ENCODE data around the gene PFKFB4.
"Not testable (repeated sequence)": the region's sequence is repeated elsewhere in the genome, so short reads cannot be mapped to it uniquely, and the experiment has no call there.

The PFKFB4 gene

DNA sequence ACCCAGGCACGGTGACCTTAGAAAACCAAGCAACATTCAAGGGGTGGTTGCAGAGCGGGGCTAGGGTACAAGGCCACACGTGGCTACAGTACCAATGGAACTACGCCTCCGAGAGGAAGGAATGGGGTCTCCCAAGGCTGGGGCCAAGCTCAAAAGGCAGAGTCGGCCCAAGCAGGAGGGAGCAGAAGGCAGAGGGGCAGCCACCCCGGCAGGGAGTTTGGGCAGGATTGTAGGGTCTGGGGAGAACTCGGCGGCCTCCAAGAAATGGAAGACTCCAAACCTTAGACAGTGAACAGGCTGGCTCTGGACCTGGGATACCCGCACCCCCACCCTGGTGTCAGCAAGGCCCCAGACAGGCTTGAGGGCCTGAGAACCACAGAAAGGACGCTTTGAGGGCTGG is 81.4 kb downstream of the PFKFB4 start:
- Histone ChIP-seq H3K4me1 (ENCODE audit: control insufficient read depth in 1 of 2, insufficient read depth in 1 of 2, low read depth in 1 of 2, low read length in 1 of 2) (peaks cover 30 to 44% of the 10 kb centered on the region in 2 experiments), H3K27ac (no peak overlapping the region)
- TF ChIP-seq, protein P1, sequence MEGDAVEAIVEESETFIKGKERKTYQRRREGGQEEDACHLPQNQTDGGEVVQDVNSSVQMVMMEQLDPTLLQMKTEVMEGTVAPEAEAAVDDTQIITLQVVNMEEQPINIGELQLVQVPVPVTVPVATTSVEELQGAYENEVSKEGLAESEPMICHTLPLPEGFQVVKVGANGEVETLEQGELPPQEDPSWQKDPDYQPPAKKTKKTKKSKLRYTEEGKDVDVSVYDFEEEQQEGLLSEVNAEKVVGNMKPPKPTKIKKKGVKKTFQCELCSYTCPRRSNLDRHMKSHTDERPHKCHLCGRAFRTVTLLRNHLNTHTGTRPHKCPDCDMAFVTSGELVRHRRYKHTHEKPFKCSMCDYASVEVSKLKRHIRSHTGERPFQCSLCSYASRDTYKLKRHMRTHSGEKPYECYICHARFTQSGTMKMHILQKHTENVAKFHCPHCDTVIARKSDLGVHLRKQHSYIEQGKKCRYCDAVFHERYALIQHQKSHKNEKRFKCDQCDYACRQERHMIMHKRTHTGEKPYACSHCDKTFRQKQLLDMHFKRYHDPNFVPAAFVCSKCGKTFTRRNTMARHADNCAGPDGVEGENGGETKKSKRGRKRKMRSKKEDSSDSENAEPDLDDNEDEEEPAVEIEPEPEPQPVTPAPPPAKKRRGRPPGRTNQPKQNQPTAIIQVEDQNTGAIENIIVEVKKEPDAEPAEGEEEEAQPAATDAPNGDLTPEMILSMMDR (IDR thresholded peaks at IDR 0.05): no peak

DNA sequence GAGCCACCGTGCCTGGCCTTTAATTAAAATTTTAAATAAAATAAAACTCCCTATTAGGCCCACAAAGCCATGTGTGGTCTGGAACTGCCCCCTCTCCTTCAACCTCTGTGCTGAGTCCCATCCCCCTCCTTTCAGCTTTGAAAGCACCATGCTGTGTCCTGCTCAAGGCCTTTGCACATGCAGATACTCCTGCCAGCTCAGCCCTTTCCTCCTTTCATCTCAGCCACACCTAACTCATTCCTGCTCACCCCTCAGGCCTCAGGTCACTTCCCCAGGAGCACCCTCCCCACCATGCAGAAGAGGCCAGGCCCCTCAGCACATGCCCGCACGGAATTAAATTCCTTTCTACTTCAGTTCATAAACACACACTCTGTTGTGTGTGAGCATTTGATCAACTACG is 82.0 kb downstream of the PFKFB4 start:
- TF ChIP-seq, protein P1 (IDR thresholded peaks at IDR 0.05): no peak
- Histone ChIP-seq H3K27me3 (no peaks in the 10 kb centered on the region), H3K36me3 (peaks cover 17% of the 10 kb centered on the region), H3K4me3 (ENCODE audit: low read depth in 1 of 2, low read length in 1 of 2) (no peak overlapping the region), H3K4me1 (ENCODE audit: control insufficient read depth in 1 of 2, insufficient read depth in 1 of 2, low read depth in 1 of 2, low read length in 1 of 2) (peaks cover 36 to 50% of the 10 kb centered on the region in 2 experiments), H3K27ac (no peak overlapping the region), H3K9me3 (no peaks in the 10 kb centered on the region)

More for the DNA sequence above, 81.4 kb downstream of the PFKFB4 start:
- Histone ChIP-seq H3K36me3 (peaks cover 11% of the 10 kb centered on the region), H3K4me3 (ENCODE audit: low read depth in 1 of 2, low read length in 1 of 2) (no peak overlapping the region), H3K27me3 (no peaks in the 10 kb centered on the region), H3K9me3 (no peaks in the 10 kb centered on the region)

DNA sequence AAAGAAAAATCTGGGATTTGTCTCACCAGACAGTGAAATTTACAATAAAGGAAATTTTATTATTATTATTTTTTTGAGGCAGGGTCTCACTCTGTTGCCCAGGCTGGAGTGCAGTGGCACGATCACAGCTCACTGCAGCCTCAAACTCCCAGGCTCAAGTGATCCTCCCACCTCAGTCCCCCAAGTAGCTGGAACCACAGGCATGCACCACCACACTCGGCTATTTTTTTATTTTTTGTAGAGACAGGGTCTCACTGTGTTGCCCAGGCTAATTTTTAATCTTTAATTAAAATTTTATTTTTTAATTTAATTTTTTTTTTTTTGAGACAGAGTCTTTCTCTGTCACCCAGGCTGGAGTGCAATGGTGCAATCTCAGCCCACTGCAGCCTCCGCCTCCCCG is 82.6 kb downstream of the PFKFB4 start:
- H3K4me3 ChIP-seq (ENCODE audit: low read depth in 1 of 2, low read length in 1 of 2); H3K9me3 ChIP-seq; H3K27me3 ChIP-seq: not testable (repeated sequence)
- Histone ChIP-seq H3K36me3 (peaks cover 22% of the 10 kb centered on the region), H3K27ac (peak overlapping the region; percentile 95), H3K4me1 (ENCODE audit: control insufficient read depth in 1 of 2, insufficient read depth in 1 of 2, low read depth in 1 of 2, low read length in 1 of 2) (peaks cover 34 to 46% of the 10 kb centered on the region in 2 experiments)

DNA sequence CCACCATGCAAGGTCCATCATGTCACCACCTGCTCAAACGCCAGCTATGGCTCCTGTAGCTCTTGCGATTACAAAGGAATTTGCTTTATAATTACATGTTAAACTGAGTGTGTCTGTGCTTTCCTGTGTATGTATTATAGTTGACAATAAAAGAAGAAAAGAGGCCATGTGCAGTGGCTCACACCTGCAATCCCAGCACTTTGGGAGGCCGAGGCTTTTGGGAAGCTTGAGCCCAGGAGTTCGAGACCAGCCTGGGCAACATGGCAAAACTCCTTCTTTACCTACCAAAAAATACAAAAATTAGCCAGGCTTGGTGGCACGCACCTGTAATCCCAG is 83.0 kb downstream of the PFKFB4 start:
- Histone ChIP-seq H3K4me3 (ENCODE audit: low read depth in 1 of 2, low read length in 1 of 2) (peak overlapping the region; percentile 69 to 73), H3K36me3 (peaks cover 22% of the 10 kb centered on the region), H3K9me3 (no peaks in the 10 kb centered on the region), H3K27ac (peak overlapping the region; percentile 95), H3K27me3 (no peaks in the 10 kb centered on the region), H3K4me1 (ENCODE audit: control insufficient read depth in 1 of 2, insufficient read depth in 1 of 2, low read depth in 1 of 2, low read length in 1 of 2) (peaks cover 30 to 41% of the 10 kb centered on the region in 2 experiments)
- TF ChIP-seq, protein P1 (IDR thresholded peaks at IDR 0.05): no peak

DNA sequence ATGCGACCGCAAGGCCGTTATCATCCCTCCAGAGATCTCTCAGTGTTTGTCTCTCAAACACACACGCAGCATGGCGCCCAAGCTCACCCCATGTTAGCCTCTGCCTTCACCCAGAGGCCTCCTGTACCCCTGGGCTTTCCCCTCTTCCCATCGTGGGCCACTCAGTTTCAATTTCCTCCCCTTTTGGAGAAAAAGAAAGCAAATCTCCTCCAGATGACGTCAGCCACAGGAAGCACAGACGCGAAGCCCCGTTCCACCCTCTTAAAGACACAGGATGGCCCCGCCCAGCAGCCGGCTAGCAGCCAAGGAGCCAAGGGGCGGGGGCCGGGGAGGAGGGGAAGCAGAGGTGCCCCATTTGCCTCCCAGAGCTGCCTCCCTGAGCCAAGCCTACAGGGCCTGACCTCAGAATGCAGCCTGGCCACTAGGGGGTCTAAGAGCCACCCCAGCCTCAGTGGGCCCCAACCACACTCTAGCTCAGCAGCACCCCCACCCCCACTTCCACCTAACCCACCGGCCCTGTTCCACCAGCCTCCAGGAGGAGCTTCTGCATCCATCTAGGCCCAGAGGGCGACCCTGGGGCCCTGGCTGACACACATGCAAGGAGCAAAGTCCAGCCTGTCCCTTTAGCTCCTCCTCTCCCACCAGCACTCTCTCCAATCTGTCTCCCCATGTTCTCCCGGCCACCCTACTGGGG is 83.5 kb downstream of the PFKFB4 start:
- TF ChIP-seq, protein P1 (IDR thresholded peaks at IDR 0.05): peak; percentile 51
- peaks cover 29 to 36% of the 10 kb centered on the region in 2 experiments for H3K4me1 ChIP-seq (ENCODE audit: control insufficient read depth in 1 of 2, insufficient read depth in 1 of 2, low read depth in 1 of 2, low read length in 1 of 2)
- no peaks in the 10 kb centered on the region for H3K27me3 ChIP-seq
- peak overlapping the region; percentile 69 to 73 for H3K4me3 ChIP-seq (ENCODE audit: low read depth in 1 of 2, low read length in 1 of 2)
- peaks cover 25% of the 10 kb centered on the region for H3K36me3 ChIP-seq
- peak overlapping the region; percentile 95 for H3K27ac ChIP-seq
- H3K9me3 ChIP-seq: no peaks in the 10 kb centered on the region

DNA sequence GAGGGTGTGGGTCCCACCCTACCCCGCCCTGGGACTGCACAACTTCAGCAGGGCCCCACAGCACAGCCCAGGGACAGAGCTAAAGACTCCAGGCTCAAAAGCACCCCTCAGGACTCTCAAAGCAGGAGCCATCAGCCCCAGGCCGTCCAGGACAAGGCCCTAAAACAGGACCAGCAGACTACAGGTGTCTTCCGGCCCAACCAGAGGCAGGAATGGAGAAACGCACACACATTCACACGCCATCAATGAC is 84.0 kb downstream of the PFKFB4 start:
- Histone ChIP-seq H3K4me1 (ENCODE audit: control insufficient read depth in 1 of 2, insufficient read depth in 1 of 2, low read depth in 1 of 2, low read length in 1 of 2) (peaks cover 29 to 34% of the 10 kb centered on the region in 2 experiments), H3K9me3 (no peaks in the 10 kb centered on the region), H3K27ac (peak overlapping the region; percentile 95), H3K27me3 (no peaks in the 10 kb centered on the region), H3K36me3 (peaks cover 30% of the 10 kb centered on the region), H3K4me3 (ENCODE audit: low read depth in 1 of 2, low read length in 1 of 2) (peak overlapping the region; percentile 69 to 73)
- TF ChIP-seq, protein P1 (IDR thresholded peaks at IDR 0.05): no peak

Data from neutrophil (primary cell).